Activated B cell treated with CpG ODN at 0.5 μM for 24 hours (primary cell): Measurements from ENCODE around the gene B3GALT2. TPM values are rescaled to one million over a fixed set of nuclear protein-coding genes. Genes with fewer than 3 reads are reported as not detected.

Experiments
- ATAC-seq: fragments of 200-7000 bp; cut with Tn5 transposase; one replicate; pipeline ENCODE4 v1.10.0; 2021; ENCODE audit warnings: low read depth, mild to moderate bottlenecking, moderate library complexity
- CTCF ChIA-PET: fragments of 350-600 bp; sonication (Branson Sonifier 250); formaldehyde crosslinking; loops from one replicate; lab custom pipeline; 2021; ENCODE audit warnings: antibody characterized with exemption; lab: Charles Lee
- POLR2A ChIA-PET: fragments of 350-600 bp; sonication (Branson Sonifier 250); formaldehyde crosslinking; loops from one replicate; lab custom pipeline; 2021; ENCODE audit warnings: antibody characterized with exemption; lab: Charles Lee
- DNase-seq: peaks from one replicate; pipeline ENCODE4 v3.0.0; 2022
- H3K27ac Mint-ChIP-seq: one replicate; pipeline ENCODE4 v1.8.0; 2020; ENCODE audit warnings: mixed read lengths
- H3K27me3 Mint-ChIP-seq: one replicate; pipeline ENCODE4 v1.8.0; 2021; ENCODE audit warnings: mixed read lengths
- H3K36me3 Mint-ChIP-seq: one replicate; pipeline ENCODE4 v1.8.0; 2021; ENCODE audit warnings: low read depth, mixed read lengths
- H3K4me1 Mint-ChIP-seq: one replicate; pipeline ENCODE4 v1.8.0; 2021; ENCODE audit warnings: mixed read lengths
- H3K4me3 Mint-ChIP-seq: one replicate; pipeline ENCODE4 v1.8.0; 2020; ENCODE audit warnings: mild to moderate bottlenecking, mixed read lengths
- H3K9me3 Mint-ChIP-seq: one replicate; pipeline ENCODE4 v1.8.0; 2020; ENCODE audit warnings: mixed read lengths
- intact Hi-C: fragments of 100-400 bp; cut with micrococcal nuclease; formaldehyde crosslinking; loops from one replicate; pipeline ENCODE4 v1.15.1; 2024
- total RNA-seq: library from RNA; stranded (reverse); gene quantifications from 2 replicates; pipeline ENCODE4 v1.2.3, GENCODE V29; 2022
- TF ChIP-seq, protein P1 (sequence below): fragments of 200-600 bp; IDR thresholded peaks from one replicate; pipeline ENCODE4 v1.8.0; 2022; ENCODE audit warnings: antibody characterized with exemption, mild to moderate bottlenecking

Gene B3GALT2
- total RNA-seq, 1 donor from 2014 or later, result not detected

DNA sequence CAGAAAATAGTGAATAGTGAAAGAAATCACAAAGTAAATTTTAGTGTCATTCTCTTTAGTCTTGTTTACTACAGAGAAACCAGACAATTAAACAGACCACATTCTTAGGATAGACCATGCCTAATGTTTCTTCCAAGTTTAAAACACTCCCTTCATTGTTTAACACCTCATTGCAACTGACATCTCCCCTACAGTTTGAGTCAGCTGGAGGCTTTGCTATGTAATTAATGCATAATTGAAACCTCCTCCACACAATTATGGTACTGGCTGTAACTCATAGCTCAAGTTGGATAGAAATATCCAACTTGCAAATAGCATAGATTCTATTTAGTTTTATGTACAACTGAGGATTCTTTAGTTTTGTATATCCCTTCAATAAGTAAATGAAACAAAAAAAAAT lies 35.2 kb upstream of the B3GALT2 start:
- TF ChIP-seq, protein P1, sequence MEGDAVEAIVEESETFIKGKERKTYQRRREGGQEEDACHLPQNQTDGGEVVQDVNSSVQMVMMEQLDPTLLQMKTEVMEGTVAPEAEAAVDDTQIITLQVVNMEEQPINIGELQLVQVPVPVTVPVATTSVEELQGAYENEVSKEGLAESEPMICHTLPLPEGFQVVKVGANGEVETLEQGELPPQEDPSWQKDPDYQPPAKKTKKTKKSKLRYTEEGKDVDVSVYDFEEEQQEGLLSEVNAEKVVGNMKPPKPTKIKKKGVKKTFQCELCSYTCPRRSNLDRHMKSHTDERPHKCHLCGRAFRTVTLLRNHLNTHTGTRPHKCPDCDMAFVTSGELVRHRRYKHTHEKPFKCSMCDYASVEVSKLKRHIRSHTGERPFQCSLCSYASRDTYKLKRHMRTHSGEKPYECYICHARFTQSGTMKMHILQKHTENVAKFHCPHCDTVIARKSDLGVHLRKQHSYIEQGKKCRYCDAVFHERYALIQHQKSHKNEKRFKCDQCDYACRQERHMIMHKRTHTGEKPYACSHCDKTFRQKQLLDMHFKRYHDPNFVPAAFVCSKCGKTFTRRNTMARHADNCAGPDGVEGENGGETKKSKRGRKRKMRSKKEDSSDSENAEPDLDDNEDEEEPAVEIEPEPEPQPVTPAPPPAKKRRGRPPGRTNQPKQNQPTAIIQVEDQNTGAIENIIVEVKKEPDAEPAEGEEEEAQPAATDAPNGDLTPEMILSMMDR, result no peak
- ChIA-PET CTCF (no interaction called here), POLR2A (no interaction called here)
- ATAC-seq, result no peak
- no peak overlapping the region for H3K4me3 Mint-ChIP-seq
- no peak for DNase-seq
- H3K4me1 Mint-ChIP-seq, result peaks cover 3% of the 10 kb centered on the region
- intact Hi-C loops, result no loop called here
- peaks cover 67% of the 10 kb centered on the region for H3K36me3 Mint-ChIP-seq
- no peaks in the 10 kb centered on the region for H3K27me3 Mint-ChIP-seq
- peaks cover 3% of the 10 kb centered on the region for H3K9me3 Mint-ChIP-seq
- no peak overlapping the region for H3K27ac Mint-ChIP-seq

DNA sequence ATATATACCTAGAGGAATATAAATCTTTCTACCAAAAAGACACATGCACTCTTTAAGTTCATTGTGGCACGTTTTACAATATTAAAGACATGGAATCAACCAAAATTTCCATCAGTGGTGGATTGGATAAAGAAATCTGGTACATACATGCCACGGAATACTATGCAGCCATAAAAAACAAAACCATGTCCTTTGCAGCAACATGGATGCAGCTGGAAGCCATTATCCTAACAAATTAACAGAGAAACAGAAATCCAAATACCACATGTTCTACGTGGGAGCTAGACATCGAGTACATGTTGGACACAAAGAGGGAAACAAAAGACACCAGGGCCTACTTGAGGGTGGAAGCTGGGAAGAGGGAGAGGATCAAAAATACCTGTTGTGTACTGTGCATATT lies 33.0 kb upstream of the B3GALT2 start:
- TF ChIP-seq, protein P1, result no peak
- Mint-ChIP-seq H3K27me3 (no peaks in the 10 kb centered on the region), H3K4me1 (no peaks in the 10 kb centered on the region), H3K27ac (no peak overlapping the region), H3K36me3 (peaks cover 62% of the 10 kb centered on the region), H3K9me3 (no peaks in the 10 kb centered on the region), H3K4me3 (no peak overlapping the region)
- CTCF ChIA-PET, result no interaction called here
- no peak for ATAC-seq
- DNase-seq, result no peak
- POLR2A ChIA-PET, result no interaction called here
- intact Hi-C loops, result no loop called here

DNA sequence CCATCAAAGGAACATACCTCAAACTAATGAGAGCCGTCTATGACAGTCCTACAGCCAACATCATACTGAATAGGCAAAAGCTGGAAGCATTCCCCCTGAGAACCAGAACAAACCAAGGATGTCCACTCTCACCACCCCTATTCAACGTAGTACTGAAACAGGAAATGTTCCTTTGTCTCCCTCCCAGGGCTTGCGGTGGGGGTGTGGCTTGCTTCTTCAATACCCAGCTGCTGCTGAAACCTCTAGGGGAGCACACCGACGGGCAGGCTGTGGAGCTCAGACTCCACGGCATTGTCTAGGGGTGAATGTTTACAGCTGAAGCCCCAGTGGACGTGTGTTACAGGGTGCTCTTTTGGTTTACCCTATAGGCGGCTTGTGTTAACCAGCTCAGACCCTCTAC lies 30.5 kb upstream of the B3GALT2 start:
- TF ChIP-seq, protein P1, result no peak
- Mint-ChIP-seq H3K4me3 (no peak overlapping the region), H3K4me1 (peaks cover 1% of the 10 kb centered on the region), H3K9me3 (no peaks in the 10 kb centered on the region), H3K27me3 (no peaks in the 10 kb centered on the region), H3K36me3 (peaks cover 65% of the 10 kb centered on the region), H3K27ac (no peak overlapping the region)
- CTCF ChIA-PET, result no interaction called here
- POLR2A ChIA-PET, result no interaction called here
- ATAC-seq (no peak), DNase-seq (no peak)
- intact Hi-C loops, result no loop called here

DNA sequence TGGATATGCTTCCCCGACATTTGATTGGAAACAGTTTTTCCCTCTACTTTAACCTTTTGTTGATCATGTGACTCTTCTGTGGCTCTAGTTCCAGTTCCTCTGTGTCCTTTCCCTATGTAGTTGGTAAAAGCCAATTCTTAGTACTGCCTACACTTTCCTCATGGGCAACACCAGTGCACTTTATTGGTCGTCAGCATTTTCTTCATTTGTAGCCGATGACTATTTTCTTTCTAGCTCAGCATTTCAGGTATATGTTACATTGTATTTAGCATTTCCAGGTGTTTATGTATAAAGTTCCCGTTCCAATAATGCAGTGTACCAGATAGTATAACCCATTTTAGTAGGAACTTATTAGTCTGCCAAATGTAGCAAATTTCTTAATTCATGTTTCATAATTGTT lies 27.6 kb upstream of the B3GALT2 start:
- TF ChIP-seq, protein P1, result no peak
- peaks cover 68% of the 10 kb centered on the region for H3K36me3 Mint-ChIP-seq
- H3K27me3 Mint-ChIP-seq, result no peaks in the 10 kb centered on the region
- no peak for DNase-seq
- intact Hi-C loops, result no loop called here
- ATAC-seq, result no peak
- no peak overlapping the region for H3K4me3 Mint-ChIP-seq
- no peak overlapping the region for H3K27ac Mint-ChIP-seq
- H3K9me3 Mint-ChIP-seq, result no peaks in the 10 kb centered on the region
- ChIA-PET POLR2A (no interaction called here), CTCF (no interaction called here)
- H3K4me1 Mint-ChIP-seq, result peaks cover 11% of the 10 kb centered on the region

DNA sequence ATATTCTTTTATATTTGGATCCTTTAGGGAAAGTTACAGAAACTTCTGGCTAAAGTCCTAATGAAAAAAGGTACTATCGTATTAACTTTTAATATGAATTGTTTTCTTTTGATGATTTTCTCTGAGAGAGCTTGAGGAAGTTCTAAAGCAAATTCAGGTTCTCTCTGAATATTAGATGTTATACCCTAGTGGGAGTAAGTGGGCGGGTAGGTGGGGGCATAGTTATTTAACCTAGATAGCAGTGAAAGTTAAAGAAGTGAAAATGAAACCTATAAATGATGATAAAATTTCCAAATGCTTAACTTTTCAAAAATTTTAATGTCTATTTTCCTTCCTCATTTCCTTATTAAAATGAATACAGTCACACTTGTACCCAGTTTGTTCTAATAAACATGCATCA lies 26.2 kb upstream of the B3GALT2 start:
- peaks cover 11% of the 10 kb centered on the region for H3K4me1 Mint-ChIP-seq
- TF ChIP-seq, protein P1, result no peak
- ChIA-PET CTCF (no interaction called here), POLR2A (no interaction called here)
- H3K4me3 Mint-ChIP-seq, result no peak overlapping the region
- DNase-seq (no peak), ATAC-seq (no peak)
- H3K27ac Mint-ChIP-seq, result no peak overlapping the region
- H3K9me3 Mint-ChIP-seq, result peaks cover under 1% of the 10 kb centered on the region
- peaks cover 66% of the 10 kb centered on the region for H3K36me3 Mint-ChIP-seq
- intact Hi-C loops, result no loop called here
- no peaks in the 10 kb centered on the region for H3K27me3 Mint-ChIP-seq
